NCI-H2029 (cell line): ENCODE data around the gene COX8C.
A peak's percentile ranks its signal among the peaks of the same experiment; 100 is the strongest.
"Not testable (repeated sequence)": the region's sequence is repeated elsewhere in the genome, so short reads cannot be mapped to it uniquely, and the experiment has no call there.

Source experiments
- DNase-seq: peaks from one replicate; lab custom pipeline; 2025; lab: John Stamatoyannopoulos, UW

The COX8C gene

GRCh38 chr14:93320489-93320888, 26.5 kb upstream of the COX8C start:
- no peak for DNase-seq

GRCh38 chr14:93322929-93323599, 23.9 kb upstream of the COX8C start:
- DNase-seq, result no peak

- no peak for DNase-seq
These were observed 23.3 kb upstream of the COX8C start for GRCh38 chr14:93323600-93324174.

GRCh38 chr14:93326196-93326595, 20.8 kb upstream of the COX8C start:
- no peak for DNase-seq

- DNase-seq, result no peak
These were observed 18.4 kb upstream of the COX8C start for GRCh38 chr14:93328546-93328945.

- no peak for DNase-seq
These were observed 16.9 kb upstream of the COX8C start for GRCh38 chr14:93329965-93330608.

GRCh38 chr14:93330609-93331000, 16.4 kb upstream of the COX8C start:
- DNase-seq, result no peak

GRCh38 chr14:93331002-93331727, 15.8 kb upstream of the COX8C start:
- no peak for DNase-seq

GRCh38 chr14:93331728-93332396, 15.1 kb upstream of the COX8C start:
- DNase-seq, result no peak

GRCh38 chr14:93332397-93332852, 14.6 kb upstream of the COX8C start:
- no peak for DNase-seq

GRCh38 chr14:93332853-93333630, 13.9 kb upstream of the COX8C start, which contains the start of gene BTBD7:
Gene BTBD7 (minus strand): TSS chr14:93333036. CDS start chr14:93296051, 36,985 bp downstream.
- DNase-seq, result peak; percentile 77

GRCh38 chr14:93333631-93334103, 13.3 kb upstream of the COX8C start:
- no peak for DNase-seq

- no peak for DNase-seq
These were observed 9.7 kb upstream of the COX8C start for GRCh38 chr14:93337143-93337753.

- DNase-seq, result no peak
These were observed 9.1 kb upstream of the COX8C start for GRCh38 chr14:93337884-93338283.

- no peak for DNase-seq
These were observed 3.7 kb upstream of the COX8C start for GRCh38 chr14:93343266-93343665.

GRCh38 chr14:93343797-93344196, 3.2 kb upstream of the COX8C start:
- no peak for DNase-seq

- DNase-seq, result no peak
These were observed 868 bp downstream of the COX8C start for GRCh38 chr14:93347850-93348249.

- DNase-seq, result no peak
These were observed 1.3 kb downstream of the COX8C start for GRCh38 chr14:93348292-93348691.

- not testable (repeated sequence) for DNase-seq
These were observed 7.9 kb downstream of the COX8C start for GRCh38 chr14:93354873-93355272.

GRCh38 chr14:93368996-93369712, 22.2 kb downstream of the COX8C start:
- no peak for DNase-seq
